Natural killer cell (primary cell): Measurements from ENCODE around the gene CASK. TPM values are rescaled to one million over a fixed set of nuclear protein-coding genes. Genes with fewer than 3 reads are reported as not detected.

Experiments used
- ATAC-seq, 3 donors: fragments of 150-1000 bp in 2 of 3; fragments of 200-7000 bp in 1 of 3; cut with Tn5 transposase; 1 replicate in 1 of 3; 2 replicates in 2 of 3; pipeline ENCODE4 v1.10.0; 2021; ENCODE audit warnings: mild to moderate bottlenecking in 2 of 3, moderate library complexity in 2 of 3
- DNase-seq, 2 donors: peaks; one replicate each; pipeline versions ENCODE4 v3.0.0 to v3.0.0-alpha.2; 2013 to 2021; ENCODE audit warnings: mixed read lengths in 1 of 2
- H3K27ac ChIP-seq: one replicate; pipeline ENCODE4 v1.5.1; 2013; ENCODE audit warnings: mild to moderate bottlenecking, low read length
- H3K27me3 ChIP-seq: one replicate; pipeline ENCODE4 v1.6.1; 2013; ENCODE audit warnings: low read length; ENCODE audit not compliant: control insufficient read depth, insufficient read depth
- H3K36me3 ChIP-seq: one replicate; pipeline ENCODE4 v1.6.1; 2013; ENCODE audit warnings: low read length; ENCODE audit not compliant: control insufficient read depth, insufficient read depth
- H3K4me1 ChIP-seq: one replicate; pipeline ENCODE4 v1.6.1; 2013; ENCODE audit warnings: low read length; ENCODE audit not compliant: control insufficient read depth, insufficient read depth
- H3K4me3 ChIP-seq: one replicate; pipeline ENCODE4 v1.5.1; 2013; ENCODE audit warnings: low read length
- H3K9me3 ChIP-seq: one replicate; pipeline ENCODE4 v1.6.1; 2013; ENCODE audit warnings: low read length; ENCODE audit not compliant: control insufficient read depth, insufficient read depth
- H3K27ac Mint-ChIP-seq, 2 donors: one replicate each; pipeline ENCODE4 v1.8.0; 2022; ENCODE audit warnings: mild to moderate bottlenecking in 2 of 2, mixed read lengths in 2 of 2, moderate library complexity in 1 of 2
- H3K27me3 Mint-ChIP-seq, 2 donors: one replicate each; pipeline ENCODE4 v1.8.0; 2022; ENCODE audit warnings: low read depth in 2 of 2, mixed read lengths in 2 of 2
- H3K36me3 Mint-ChIP-seq: one replicate; pipeline ENCODE4 v1.8.0; 2022; ENCODE audit warnings: mixed read lengths
- H3K4me1 Mint-ChIP-seq, 2 donors: one replicate each; pipeline ENCODE4 v1.8.0; 2022; ENCODE audit warnings: mixed read lengths in 2 of 2
- H3K4me3 Mint-ChIP-seq: one replicate; pipeline ENCODE4 v1.8.0; 2022; ENCODE audit warnings: mild to moderate bottlenecking, moderate library complexity, mixed read lengths
- H3K9me3 Mint-ChIP-seq, 2 donors: one replicate each; pipeline ENCODE4 v1.8.0; 2022; ENCODE audit warnings: mixed read lengths in 2 of 2
- CTCF ChIP-seq: fragments of 200-600 bp; IDR thresholded peaks from one replicate; pipeline ENCODE4 v1.8.0; 2022; ENCODE audit warnings: antibody characterized with exemption
- WGBS: methylation state at CpG from one replicate; pipeline ENCODE4 v1.1.7; 2013; ENCODE audit warnings: missing lambda C conversion rate; ENCODE audit not compliant: insufficient coverage; 5-methylcytosine and 5-hydroxymethylcytosine counted together
- intact Hi-C: fragments of 100-400 bp; cut with micrococcal nuclease; formaldehyde crosslinking; loops from one replicate; pipeline ENCODE4 v1.14.2; 2022
- total RNA-seq, 4 donors: library from RNA; stranded (reverse); fragments of 120-200 nt in 1 of 4; gene quantifications; one replicate each; pipeline versions ENCODE4 v1.2.3 to v1.2.4, GENCODE V29; 2013 to 2022

CASK gene
- total RNA-seq, 3 donors from 2014 or later (not counting 1 experiment from before 2014, with no cell fraction given) = 23.5 to 27.9 (median 25.6) TPM

GRCh38 chrX:41952102-41952501, 28.7 kb upstream of the CASK start:
- DNase-seq (no peak), ATAC-seq (no peak)
- no peak overlapping the region for H3K4me3 Mint-ChIP-seq
- 77% methylated on average over 2 of the region's 5 CpGs for WGBS
- no peaks in the 10 kb centered on the region for H3K36me3 ChIP-seq
- H3K4me3 ChIP-seq = no peak overlapping the region
- no peaks in the 10 kb centered on the region for H3K4me1 Mint-ChIP-seq
- no peak overlapping the region for H3K27ac Mint-ChIP-seq
- TF ChIP-seq CTCF = no peak
- H3K27ac ChIP-seq = no peak overlapping the region
- intact Hi-C loops = no loop called here
- H3K36me3 Mint-ChIP-seq = no peaks in the 10 kb centered on the region
- H3K27me3 ChIP-seq = no peaks in the 10 kb centered on the region
- no peaks in the 10 kb centered on the region for H3K9me3 ChIP-seq
- no peaks in the 10 kb centered on the region for H3K4me1 ChIP-seq
- peaks cover 0 to 15% of the 10 kb centered on the region in 2 donors for H3K27me3 Mint-ChIP-seq
- H3K9me3 Mint-ChIP-seq = no peaks in the 10 kb centered on the region

DNA sequence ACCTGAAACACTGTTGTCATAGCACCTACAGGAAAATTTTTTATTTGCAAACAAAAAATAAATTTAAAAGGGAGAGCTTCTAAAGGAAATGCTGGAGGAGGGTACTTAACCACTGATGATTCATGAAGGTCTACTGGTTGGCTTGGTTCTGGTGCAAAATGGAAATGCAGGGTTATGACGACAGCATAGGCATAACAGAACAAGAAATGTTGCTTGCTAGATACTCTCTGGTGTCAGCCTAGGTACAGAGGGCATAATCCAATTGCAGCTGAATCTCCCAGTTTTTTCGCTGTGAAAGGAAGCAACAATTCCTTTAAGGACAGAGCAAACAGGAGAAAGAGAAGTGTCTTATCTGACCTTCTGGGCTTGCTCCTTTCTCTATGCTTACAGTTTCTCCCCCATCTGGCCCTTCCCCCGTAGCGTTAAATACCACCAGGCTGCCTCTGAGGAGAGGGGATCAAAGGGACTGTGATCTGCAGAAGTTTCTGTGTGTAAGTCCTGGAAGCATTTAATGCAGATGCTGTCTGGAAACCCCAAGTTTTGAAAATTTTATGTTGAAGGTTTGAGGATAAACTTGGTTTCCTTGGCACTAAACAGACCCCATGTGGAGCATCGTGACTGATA, 23.7 kb upstream of the CASK start:
- no peak for ATAC-seq
- Histone ChIP-seq H3K4me1 (no peaks in the 10 kb centered on the region), H3K36me3 (no peaks in the 10 kb centered on the region), H3K27ac (no peak overlapping the region), H3K27me3 (no peaks in the 10 kb centered on the region), H3K9me3 (no peaks in the 10 kb centered on the region), H3K4me3 (no peak overlapping the region)
- TF ChIP-seq CTCF = no peak
- H3K9me3 Mint-ChIP-seq = no peaks in the 10 kb centered on the region
- H3K36me3 Mint-ChIP-seq = no peaks in the 10 kb centered on the region
- intact Hi-C loops = no loop called here
- no peak for DNase-seq
- no peak overlapping the region for H3K4me3 Mint-ChIP-seq
- H3K27me3 Mint-ChIP-seq = peaks cover 6 to 17% of the 10 kb centered on the region in 2 donors
- H3K27ac Mint-ChIP-seq = no peak overlapping the region
- no peaks in the 10 kb centered on the region for H3K4me1 Mint-ChIP-seq
- WGBS = 66% methylated on average over 2 of the region's 5 CpGs

GRCh38 chrX:41946235-41946634, 22.9 kb upstream of the CASK start:
- no peak for ATAC-seq
- Histone ChIP-seq H3K4me1 (no peaks in the 10 kb centered on the region), H3K9me3 (no peaks in the 10 kb centered on the region), H3K36me3 (no peaks in the 10 kb centered on the region), H3K27me3 (no peaks in the 10 kb centered on the region), H3K4me3 (no peak overlapping the region), H3K27ac (no peak overlapping the region)
- no peak for TF ChIP-seq CTCF
- intact Hi-C loops = no loop called here
- no peaks in the 10 kb centered on the region for H3K4me1 Mint-ChIP-seq
- DNase-seq = no peak
- no peak overlapping the region for H3K27ac Mint-ChIP-seq
- H3K4me3 Mint-ChIP-seq = no peak overlapping the region
- WGBS = 81% methylated on average over 2 of the region's 3 CpGs
- H3K27me3 Mint-ChIP-seq = peaks cover 6 to 23% of the 10 kb centered on the region in 2 donors
- H3K36me3 Mint-ChIP-seq = no peaks in the 10 kb centered on the region
- no peaks in the 10 kb centered on the region for H3K9me3 Mint-ChIP-seq

DNA sequence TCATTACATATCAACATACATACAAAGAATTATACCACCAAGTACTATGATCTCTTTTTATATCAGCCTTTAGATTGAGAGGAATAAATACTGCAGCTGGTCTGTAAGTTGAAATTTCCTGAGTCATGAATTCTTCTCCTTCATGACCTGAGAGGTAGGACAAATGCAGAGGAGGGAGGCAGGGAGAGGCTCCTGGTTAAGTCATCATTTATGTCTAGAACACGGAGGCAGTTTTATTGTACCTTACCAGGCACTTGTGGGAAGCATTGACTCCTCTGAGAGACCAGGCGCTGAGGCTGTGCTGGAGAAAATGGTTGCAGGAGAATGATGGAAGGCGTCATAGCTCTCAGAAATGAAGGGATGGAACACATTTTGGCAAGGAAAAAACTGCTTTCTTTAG, 12.5 kb upstream of the CASK start:
- Histone ChIP-seq H3K27me3 (no peaks in the 10 kb centered on the region), H3K27ac (no peak overlapping the region), H3K9me3 (no peaks in the 10 kb centered on the region), H3K36me3 (no peaks in the 10 kb centered on the region), H3K4me1 (peaks cover 13% of the 10 kb centered on the region), H3K4me3 (no peak overlapping the region)
- no peak for ATAC-seq
- no peaks in the 10 kb centered on the region for H3K36me3 Mint-ChIP-seq
- no peaks in the 10 kb centered on the region for H3K9me3 Mint-ChIP-seq
- no peak overlapping the region for H3K27ac Mint-ChIP-seq
- WGBS = 89% methylated on average over 3 of the region's 3 CpGs
- H3K4me3 Mint-ChIP-seq = no peak overlapping the region
- peaks cover 17 to 18% of the 10 kb centered on the region in 2 donors for H3K4me1 Mint-ChIP-seq
- no peak for DNase-seq
- no peak for TF ChIP-seq CTCF
- intact Hi-C loops = no loop called here
- H3K27me3 Mint-ChIP-seq = peaks cover 0 to 19% of the 10 kb centered on the region in 2 donors
